ENCODE measurements around the gene VIL1.

VIL1 gene

DNA sequence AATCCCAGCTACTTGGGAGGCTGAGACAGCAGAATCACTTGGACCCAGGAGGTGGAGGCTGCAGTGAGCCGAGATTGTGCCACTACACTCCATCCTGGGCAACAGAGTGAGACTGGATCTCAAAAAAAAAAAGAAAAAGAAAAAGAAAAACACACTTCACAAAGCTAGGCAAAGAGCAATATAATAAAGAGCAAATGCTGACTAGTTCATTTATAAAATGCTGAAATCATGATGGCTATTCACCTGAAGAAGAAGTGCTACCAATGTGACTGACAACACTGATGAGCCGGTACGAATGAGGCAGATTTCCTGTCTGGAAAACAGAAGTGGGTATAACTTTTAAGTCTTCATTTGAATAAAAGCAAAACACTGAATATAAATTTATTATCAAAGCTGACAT lies 37.9 kb downstream of the VIL1 start:
- no peak for TF ChIP-seq GLIS3 (CRISPR knock-in tag; IDR thresholded peaks at IDR 0.05)
- TF ChIP-seq, protein P1, sequence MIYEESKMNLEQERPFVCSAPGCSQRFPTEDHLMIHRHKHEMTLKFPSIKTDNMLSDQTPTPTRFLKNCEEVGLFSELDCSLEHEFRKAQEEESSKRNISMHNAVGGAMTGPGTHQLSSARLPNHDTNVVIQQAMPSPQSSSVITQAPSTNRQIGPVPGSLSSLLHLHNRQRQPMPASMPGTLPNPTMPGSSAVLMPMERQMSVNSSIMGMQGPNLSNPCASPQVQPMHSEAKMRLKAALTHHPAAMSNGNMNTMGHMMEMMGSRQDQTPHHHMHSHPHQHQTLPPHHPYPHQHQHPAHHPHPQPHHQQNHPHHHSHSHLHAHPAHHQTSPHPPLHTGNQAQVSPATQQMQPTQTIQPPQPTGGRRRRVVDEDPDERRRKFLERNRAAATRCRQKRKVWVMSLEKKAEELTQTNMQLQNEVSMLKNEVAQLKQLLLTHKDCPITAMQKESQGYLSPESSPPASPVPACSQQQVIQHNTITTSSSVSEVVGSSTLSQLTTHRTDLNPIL (CRISPR knock-in tag; IDR thresholded peaks at IDR 0.05; ENCODE audit: low read depth) = no peak
- TF ChIP-seq, protein P2, sequence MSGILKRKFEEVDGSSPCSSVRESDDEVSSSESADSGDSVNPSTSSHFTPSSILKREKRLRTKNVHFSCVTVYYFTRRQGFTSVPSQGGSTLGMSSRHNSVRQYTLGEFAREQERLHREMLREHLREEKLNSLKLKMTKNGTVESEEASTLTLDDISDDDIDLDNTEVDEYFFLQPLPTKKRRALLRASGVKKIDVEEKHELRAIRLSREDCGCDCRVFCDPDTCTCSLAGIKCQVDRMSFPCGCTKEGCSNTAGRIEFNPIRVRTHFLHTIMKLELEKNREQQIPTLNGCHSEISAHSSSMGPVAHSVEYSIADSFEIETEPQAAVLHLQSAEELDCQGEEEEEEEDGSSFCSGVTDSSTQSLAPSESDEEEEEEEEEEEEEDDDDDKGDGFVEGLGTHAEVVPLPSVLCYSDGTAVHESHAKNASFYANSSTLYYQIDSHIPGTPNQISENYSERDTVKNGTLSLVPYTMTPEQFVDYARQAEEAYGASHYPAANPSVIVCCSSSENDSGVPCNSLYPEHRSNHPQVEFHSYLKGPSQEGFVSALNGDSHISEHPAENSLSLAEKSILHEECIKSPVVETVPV (CRISPR knock-in tag; IDR thresholded peaks at IDR 0.05) = no peak
- TF ChIP-seq CSDC2 (CRISPR knock-in tag; IDR thresholded peaks at IDR 0.05) = no peak
- no peak for TF ChIP-seq ZFP30 (CRISPR knock-in tag; IDR thresholded peaks at IDR 0.05)
- no peak for TF ChIP-seq ZC3H10 (CRISPR knock-in tag; IDR thresholded peaks at IDR 0.05)
- TF ChIP-seq ZFP3 (CRISPR knock-in tag; IDR thresholded peaks at IDR 0.05) = no peak
- no peak for TF ChIP-seq PPARA (CRISPR knock-in tag; IDR thresholded peaks at IDR 0.05; ENCODE audit: borderline replicate concordance)
- no peak for TF ChIP-seq ESRRG (CRISPR knock-in tag; IDR thresholded peaks at IDR 0.05)
- TF ChIP-seq, protein P3, sequence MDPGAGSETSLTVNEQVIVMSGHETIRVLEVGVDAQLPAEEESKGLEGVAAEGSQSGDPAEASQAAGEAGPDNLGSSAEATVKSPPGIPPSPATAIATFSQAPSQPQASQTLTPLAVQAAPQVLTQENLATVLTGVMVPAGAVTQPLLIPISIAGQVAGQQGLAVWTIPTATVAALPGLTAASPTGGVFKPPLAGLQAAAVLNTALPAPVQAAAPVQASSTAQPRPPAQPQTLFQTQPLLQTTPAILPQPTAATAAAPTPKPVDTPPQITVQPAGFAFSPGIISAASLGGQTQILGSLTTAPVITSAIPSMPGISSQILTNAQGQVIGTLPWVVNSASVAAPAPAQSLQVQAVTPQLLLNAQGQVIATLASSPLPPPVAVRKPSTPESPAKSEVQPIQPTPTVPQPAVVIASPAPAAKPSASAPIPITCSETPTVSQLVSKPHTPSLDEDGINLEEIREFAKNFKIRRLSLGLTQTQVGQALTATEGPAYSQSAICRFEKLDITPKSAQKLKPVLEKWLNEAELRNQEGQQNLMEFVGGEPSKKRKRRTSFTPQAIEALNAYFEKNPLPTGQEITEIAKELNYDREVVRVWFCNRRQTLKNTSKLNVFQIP (CRISPR knock-in tag; IDR thresholded peaks at IDR 0.05; ENCODE audit: borderline replicate concordance, low read depth) = no peak
- TF ChIP-seq SNAI2 (CRISPR knock-in tag; IDR thresholded peaks at IDR 0.05) = no peak
- ATAC-seq = no peak

DNA sequence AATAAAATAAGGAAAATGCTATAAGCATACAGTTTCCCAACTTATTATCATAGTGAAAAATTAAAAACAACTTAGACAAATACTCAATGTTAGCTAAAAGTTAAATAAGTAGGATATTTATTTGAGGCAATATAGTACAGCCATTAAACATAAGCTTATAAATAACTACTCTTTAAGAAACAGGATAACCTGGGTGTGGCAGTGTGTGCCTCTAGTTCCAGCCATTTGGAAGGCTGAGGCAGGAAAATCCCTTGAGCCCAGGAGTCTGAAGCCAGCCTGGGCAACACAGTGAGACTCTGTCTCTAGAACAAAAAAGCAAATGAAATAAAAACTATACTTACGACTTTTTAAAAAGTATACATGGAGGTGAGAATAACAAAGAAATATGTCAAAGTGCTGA lies 39.7 kb downstream of the VIL1 start:
- TF ChIP-seq, protein P3 (CRISPR knock-in tag; IDR thresholded peaks at IDR 0.05; ENCODE audit: borderline replicate concordance, low read depth) = no peak
- TF ChIP-seq, protein P2 (CRISPR knock-in tag; IDR thresholded peaks at IDR 0.05) = no peak
- no peak for TF ChIP-seq TOX (CRISPR knock-in tag; IDR thresholded peaks at IDR 0.05; ENCODE audit: borderline replicate concordance)
- no peak for TF ChIP-seq ZNF8 (CRISPR knock-in tag; IDR thresholded peaks at IDR 0.05)
- no peak for TF ChIP-seq TCF4 (CRISPR knock-in tag; IDR thresholded peaks at IDR 0.05; ENCODE audit: borderline replicate concordance)
- no peak for TF ChIP-seq OSR1 (CRISPR knock-in tag; IDR thresholded peaks at IDR 0.05)
- no peak for TF ChIP-seq BACH2 (CRISPR knock-in tag; IDR thresholded peaks at IDR 0.05; ENCODE audit: borderline replicate concordance)
- TF ChIP-seq, protein P4, sequence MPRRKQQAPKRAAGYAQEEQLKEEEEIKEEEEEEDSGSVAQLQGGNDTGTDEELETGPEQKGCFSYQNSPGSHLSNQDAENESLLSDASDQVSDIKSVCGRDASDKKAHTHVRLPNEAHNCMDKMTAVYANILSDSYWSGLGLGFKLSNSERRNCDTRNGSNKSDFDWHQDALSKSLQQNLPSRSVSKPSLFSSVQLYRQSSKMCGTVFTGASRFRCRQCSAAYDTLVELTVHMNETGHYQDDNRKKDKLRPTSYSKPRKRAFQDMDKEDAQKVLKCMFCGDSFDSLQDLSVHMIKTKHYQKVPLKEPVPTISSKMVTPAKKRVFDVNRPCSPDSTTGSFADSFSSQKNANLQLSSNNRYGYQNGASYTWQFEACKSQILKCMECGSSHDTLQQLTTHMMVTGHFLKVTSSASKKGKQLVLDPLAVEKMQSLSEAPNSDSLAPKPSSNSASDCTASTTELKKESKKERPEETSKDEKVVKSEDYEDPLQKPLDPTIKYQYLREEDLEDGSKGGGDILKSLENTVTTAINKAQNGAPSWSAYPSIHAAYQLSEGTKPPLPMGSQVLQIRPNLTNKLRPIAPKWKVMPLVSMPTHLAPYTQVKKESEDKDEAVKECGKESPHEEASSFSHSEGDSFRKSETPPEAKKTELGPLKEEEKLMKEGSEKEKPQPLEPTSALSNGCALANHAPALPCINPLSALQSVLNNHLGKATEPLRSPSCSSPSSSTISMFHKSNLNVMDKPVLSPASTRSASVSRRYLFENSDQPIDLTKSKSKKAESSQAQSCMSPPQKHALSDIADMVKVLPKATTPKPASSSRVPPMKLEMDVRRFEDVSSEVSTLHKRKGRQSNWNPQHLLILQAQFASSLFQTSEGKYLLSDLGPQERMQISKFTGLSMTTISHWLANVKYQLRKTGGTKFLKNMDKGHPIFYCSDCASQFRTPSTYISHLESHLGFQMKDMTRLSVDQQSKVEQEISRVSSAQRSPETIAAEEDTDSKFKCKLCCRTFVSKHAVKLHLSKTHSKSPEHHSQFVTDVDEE (CRISPR knock-in tag; IDR thresholded peaks at IDR 0.05) = no peak
- no peak for ATAC-seq

DNA sequence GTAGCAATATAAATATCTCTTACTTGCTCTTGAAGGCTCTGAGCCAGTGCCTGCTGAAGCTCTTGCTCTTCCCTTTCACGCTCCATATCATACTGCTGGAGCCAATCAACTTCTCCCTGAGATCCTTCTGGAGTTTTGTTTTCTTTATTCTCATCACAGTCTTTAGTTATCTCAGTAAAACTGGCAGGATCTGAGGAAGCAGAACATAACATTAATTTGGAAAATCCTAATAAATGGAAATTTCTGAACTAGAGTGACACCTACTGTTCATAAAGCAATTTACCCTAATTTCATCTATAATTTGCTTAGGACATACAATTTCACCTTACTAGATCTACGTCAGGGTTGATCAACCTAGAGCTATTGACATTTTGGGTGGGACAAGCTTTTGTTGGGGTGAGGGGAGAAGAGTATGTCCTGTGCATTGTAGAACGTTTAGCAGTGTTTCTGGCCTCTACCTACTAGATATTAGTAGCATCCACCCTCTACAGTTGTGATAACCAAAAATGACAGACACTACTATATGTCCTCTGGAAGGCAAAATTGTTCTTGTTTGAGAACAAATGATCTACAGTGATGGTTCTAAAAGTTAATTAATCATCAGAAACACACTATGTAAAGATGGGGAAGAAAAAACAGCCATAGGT lies 47.2 kb downstream of the VIL1 start:
- ATAC-seq = peak; percentile 61
- TF ChIP-seq ZNF70 (CRISPR knock-in tag; IDR thresholded peaks at IDR 0.05) = no peak
- no peak for TF ChIP-seq CSDC2 (CRISPR knock-in tag; IDR thresholded peaks at IDR 0.05)
- TF ChIP-seq, protein P1 (CRISPR knock-in tag; IDR thresholded peaks at IDR 0.05; ENCODE audit: low read depth) = no peak
- TF ChIP-seq ZNF8 (CRISPR knock-in tag; IDR thresholded peaks at IDR 0.05) = no peak
- TF ChIP-seq, protein P3 (CRISPR knock-in tag; IDR thresholded peaks at IDR 0.05; ENCODE audit: borderline replicate concordance, low read depth) = no peak
- TF ChIP-seq TCF4 (CRISPR knock-in tag; IDR thresholded peaks at IDR 0.05; ENCODE audit: borderline replicate concordance) = no peak
